Choroid plexus epithelial cell (primary cell): ENCODE results near the gene GPD1L.
"Not testable (repeated sequence)": the region's sequence is repeated elsewhere in the genome, so short reads cannot be mapped to it uniquely, and the experiment has no call there.

ENCODE experiments used
- DNase-seq: peaks from one replicate; pipeline ENCODE4 v3.0.0-alpha.2; 2010; ENCODE audit warnings: low read depth
- H3K4me3 ChIP-seq: 2 replicates; pipeline ENCODE4 v1.5.1; 2011; ENCODE audit warnings: low read depth, mild to moderate bottlenecking, control low read depth, low read length, moderate library complexity
- TF ChIP-seq, protein P1 (sequence below): conservative IDR thresholded peaks from 2 replicates; pipeline ENCODE4 v1.5.1; 2011; ENCODE audit warnings: low read depth, mild to moderate bottlenecking, control low read depth, inconsistent platforms, low read length, moderate library complexity

GPD1L gene

DNA sequence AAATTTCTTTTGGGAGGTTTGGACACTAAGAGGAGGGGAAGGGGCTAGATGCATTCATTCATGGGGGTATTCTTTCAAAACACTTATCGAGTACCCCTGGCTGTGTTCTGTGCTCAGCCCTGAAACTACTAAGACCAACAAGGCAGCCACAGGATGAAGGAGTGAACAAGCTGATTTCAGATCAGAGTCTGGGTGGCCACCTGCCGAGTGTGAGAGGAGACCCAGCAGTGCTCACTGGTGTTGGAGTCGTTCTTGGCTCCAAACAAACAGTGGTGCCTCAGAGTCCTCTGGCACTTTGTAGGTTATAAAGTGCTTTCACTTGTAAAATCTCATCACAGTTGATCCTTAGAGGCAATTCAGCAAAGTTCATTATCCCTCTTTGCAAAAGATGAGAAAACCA is 83.3 kb downstream of the GPD1L start:
- no peak for DNase-seq
- TF ChIP-seq, protein P1, sequence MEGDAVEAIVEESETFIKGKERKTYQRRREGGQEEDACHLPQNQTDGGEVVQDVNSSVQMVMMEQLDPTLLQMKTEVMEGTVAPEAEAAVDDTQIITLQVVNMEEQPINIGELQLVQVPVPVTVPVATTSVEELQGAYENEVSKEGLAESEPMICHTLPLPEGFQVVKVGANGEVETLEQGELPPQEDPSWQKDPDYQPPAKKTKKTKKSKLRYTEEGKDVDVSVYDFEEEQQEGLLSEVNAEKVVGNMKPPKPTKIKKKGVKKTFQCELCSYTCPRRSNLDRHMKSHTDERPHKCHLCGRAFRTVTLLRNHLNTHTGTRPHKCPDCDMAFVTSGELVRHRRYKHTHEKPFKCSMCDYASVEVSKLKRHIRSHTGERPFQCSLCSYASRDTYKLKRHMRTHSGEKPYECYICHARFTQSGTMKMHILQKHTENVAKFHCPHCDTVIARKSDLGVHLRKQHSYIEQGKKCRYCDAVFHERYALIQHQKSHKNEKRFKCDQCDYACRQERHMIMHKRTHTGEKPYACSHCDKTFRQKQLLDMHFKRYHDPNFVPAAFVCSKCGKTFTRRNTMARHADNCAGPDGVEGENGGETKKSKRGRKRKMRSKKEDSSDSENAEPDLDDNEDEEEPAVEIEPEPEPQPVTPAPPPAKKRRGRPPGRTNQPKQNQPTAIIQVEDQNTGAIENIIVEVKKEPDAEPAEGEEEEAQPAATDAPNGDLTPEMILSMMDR = no peak
- H3K4me3 ChIP-seq = no peak overlapping the region

DNA sequence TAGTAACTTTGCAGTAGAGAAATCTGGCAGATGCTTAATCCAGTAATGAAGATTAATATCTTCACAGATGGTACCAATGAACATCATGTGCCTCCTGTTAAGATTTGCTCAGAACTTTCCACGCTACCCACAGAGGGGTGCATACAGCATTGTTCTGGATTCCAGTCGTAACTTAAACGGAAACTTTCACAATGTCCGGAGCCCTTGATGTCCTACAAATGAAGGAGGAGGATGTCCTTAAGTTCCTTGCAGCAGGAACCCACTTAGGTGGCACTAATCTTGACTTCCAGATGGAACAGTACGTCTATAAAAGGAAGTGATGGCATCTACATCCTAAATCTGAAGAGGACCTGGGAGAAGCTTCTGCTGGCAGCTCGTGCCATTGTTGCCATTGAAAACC is 84.1 kb downstream of the GPD1L start:
- H3K4me3 ChIP-seq, DNase-seq: not testable (repeated sequence)

DNA sequence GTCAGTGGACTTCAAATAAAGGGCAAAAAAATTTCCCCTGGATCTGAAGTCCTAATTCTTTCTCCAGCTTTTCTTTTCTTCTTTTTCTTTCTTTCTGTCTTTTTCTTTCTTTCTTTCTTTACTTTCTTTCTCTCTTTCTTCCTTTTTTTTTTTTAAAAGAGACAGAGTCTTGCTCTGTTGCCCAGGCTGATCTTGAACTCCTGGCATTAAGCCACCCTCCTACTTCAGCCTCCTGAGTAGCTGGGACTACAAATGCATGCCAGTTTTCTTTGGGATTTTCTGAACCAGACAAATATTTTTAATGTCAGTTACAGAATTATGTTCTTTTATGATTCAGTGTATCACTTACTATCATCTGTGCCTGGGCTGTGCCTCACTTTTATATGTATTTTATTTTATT is 86.7 kb downstream of the GPD1L start:
- no peak overlapping the region for H3K4me3 ChIP-seq
- TF ChIP-seq, protein P1 = no peak

DNA sequence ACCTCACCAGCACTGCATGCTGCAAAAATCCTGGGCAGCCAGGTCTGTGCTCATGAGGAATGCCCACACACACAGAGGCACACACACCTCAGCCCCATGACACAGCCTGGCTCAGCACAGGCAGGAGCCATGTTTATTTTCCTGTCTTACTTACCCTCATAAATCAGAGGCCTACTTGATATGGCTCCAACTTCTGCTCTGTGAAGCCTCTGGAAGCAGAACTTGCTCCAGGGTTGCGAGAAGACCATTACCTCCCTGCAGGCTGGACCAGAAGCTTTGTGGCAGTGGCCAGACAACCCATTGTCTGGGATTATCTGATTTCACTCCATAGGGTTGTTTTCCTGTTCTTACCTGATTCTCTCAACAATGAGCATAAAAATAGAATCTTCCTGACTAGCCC is 88.2 kb downstream of the GPD1L start:
- TF ChIP-seq, protein P1 = no peak
- no peak overlapping the region for H3K4me3 ChIP-seq
- DNase-seq = no peak

More for the DNA sequence above, 86.7 kb downstream of the GPD1L start:
- DNase-seq = no peak

DNA sequence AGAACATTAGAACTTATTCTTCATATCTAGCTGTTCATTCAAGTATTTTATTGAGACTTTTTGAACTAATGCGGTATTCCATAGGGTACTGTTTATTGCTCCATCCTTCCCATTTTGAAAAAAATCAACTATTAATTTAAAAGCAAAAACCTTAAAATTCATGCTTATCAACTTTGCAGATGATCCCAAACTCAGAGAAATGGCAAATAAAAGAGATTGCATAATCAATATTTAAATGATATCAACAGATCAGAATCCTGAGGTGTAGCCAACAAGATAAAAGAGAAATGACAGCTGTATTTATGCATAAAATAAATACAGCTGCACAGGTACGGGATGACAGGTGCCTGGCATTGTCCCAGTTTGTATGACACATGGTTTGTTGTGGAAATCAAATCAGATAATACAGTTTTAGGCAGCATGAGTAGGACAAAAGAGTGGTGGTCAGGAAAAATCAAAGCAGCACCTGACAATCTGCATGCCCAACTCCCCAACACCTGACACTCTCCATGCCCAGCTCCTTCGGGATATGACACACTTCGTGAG is 89.6 kb downstream of the GPD1L start:
- no peak overlapping the region for H3K4me3 ChIP-seq

DNA sequence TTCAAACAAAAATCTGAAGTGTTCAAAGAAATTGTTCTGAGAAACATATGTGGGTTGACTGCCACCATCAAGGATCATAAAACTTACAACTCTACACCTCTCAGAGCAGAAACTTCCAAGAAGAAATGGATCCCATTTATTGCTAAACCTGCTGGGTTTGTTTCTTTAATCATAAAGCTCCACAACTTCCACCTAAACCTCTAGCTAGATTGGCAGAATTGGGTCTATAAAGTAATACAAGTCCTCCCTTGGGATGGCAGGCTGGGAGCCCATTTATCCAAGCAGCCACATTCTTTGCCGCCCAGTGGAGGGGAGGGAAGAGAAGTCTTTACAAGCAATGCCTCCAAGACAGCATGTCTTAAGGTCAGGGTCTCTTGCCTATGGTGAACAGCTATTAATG is 91.6 kb downstream of the GPD1L start:
- TF ChIP-seq, protein P1 = no peak
- no peak for DNase-seq
- no peak overlapping the region for H3K4me3 ChIP-seq

More for the DNA sequence above, 89.6 kb downstream of the GPD1L start:
- TF ChIP-seq, protein P1 = no peak
- DNase-seq = no peak

DNA sequence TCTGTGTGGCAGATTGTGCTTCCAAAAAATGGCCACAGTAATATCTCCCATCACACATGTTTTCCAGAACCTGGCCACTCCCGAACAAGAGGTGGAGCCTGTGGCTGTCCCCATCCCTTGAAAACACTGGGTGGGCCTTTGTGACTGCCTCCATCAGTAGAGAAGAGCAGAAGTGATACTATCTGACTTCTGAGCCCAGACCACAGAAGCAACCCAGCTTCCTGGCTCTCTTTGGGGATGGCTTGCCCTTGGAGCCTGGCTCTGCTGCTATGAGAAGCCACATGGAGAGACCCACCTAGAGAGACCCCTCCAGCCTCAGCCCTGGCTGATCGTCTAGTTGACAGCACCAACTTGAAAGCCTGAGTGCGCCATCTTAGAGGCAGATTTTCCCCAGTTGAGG is 92.3 kb downstream of the GPD1L start:
- TF ChIP-seq, protein P1 = no peak
- H3K4me3 ChIP-seq = no peak overlapping the region
- DNase-seq = no peak
